ENCODE results near the gene MEA1. TPM values are rescaled to one million over a fixed set of nuclear protein-coding genes. Genes with fewer than 3 reads are reported as not detected.

The MEA1 gene
- total and polyA plus RNA-seq, 5 donors: 29.9 to 59.3 (median 34.8) TPM

GRCh38 chr6:43040542-43041257 is 27.0 kb upstream of the MEA1 start:
- no peak for ATAC-seq
- 94% methylated on average over 18 of the region's 18 CpGs for WGBS
- Histone ChIP-seq H3K4me1 (ENCODE audit: control insufficient read depth, insufficient read depth, low read length) (no peaks in the 10 kb centered on the region), H3K9me3 (ENCODE audit: control insufficient read depth, low read length) (no peaks in the 10 kb centered on the region), H3K27me3 (ENCODE audit: control insufficient read depth, insufficient read depth) (no peaks in the 10 kb centered on the region), H3K4me3 (ENCODE audit: low read length) (no peak overlapping the region), H3K27ac (ENCODE audit: low read length) (no peak overlapping the region)
- intact Hi-C loops (cut with DNase I): no loop called here
- no peak for DNase-seq

- Histone ChIP-seq H3K4me1 (ENCODE audit: control insufficient read depth, insufficient read depth, low read length) (no peaks in the 10 kb centered on the region), H3K9me3 (ENCODE audit: control insufficient read depth, low read length) (no peaks in the 10 kb centered on the region), H3K27ac (ENCODE audit: low read length) (no peak overlapping the region), H3K4me3 (ENCODE audit: low read length) (no peak overlapping the region), H3K27me3 (ENCODE audit: control insufficient read depth, insufficient read depth) (no peaks in the 10 kb centered on the region)
- 82% methylated on average over 9 of the region's 9 CpGs for WGBS
- no peak for DNase-seq
- intact Hi-C loops (cut with DNase I): no loop called here
- ATAC-seq: no peak
Measured at GRCh38 chr6:43038727-43039126, 25.0 kb upstream of the MEA1 start.

GRCh38 chr6:43037706-43038105 is 24.0 kb upstream of the MEA1 start:
- WGBS: 85% methylated on average over 9 of the region's 9 CpGs
- intact Hi-C loops (cut with DNase I): no loop called here
- Histone ChIP-seq H3K27ac (ENCODE audit: low read length) (no peak overlapping the region), H3K27me3 (ENCODE audit: control insufficient read depth, insufficient read depth) (no peaks in the 10 kb centered on the region), H3K9me3 (ENCODE audit: control insufficient read depth, low read length) (no peaks in the 10 kb centered on the region), H3K4me1 (ENCODE audit: control insufficient read depth, insufficient read depth, low read length) (no peaks in the 10 kb centered on the region), H3K4me3 (ENCODE audit: low read length) (no peak overlapping the region)
- ATAC-seq (peak; percentile 8 to 18), DNase-seq (peak in 1 of 3 donors; percentile 32)

GRCh38 chr6:43037197-43037596 is 23.5 kb upstream of the MEA1 start:
- Histone ChIP-seq H3K27me3 (ENCODE audit: control insufficient read depth, insufficient read depth) (no peaks in the 10 kb centered on the region), H3K27ac (ENCODE audit: low read length) (peak overlapping the region; percentile 10), H3K4me1 (ENCODE audit: control insufficient read depth, insufficient read depth, low read length) (no peaks in the 10 kb centered on the region), H3K9me3 (ENCODE audit: control insufficient read depth, low read length) (no peaks in the 10 kb centered on the region), H3K4me3 (ENCODE audit: low read length) (no peak overlapping the region)
- intact Hi-C loops (cut with DNase I): no loop called here
- ATAC-seq (no peak), DNase-seq (peak in 1 of 3 donors; percentile 27)
- WGBS: 70% methylated on average over 5 of the region's 5 CpGs

GRCh38 chr6:43036712-43037111 is 23.0 kb upstream of the MEA1 start:
- DNase-seq (no peak), ATAC-seq (no peak)
- no peak overlapping the region for H3K27ac ChIP-seq (ENCODE audit: low read length)
- H3K27me3 ChIP-seq (ENCODE audit: control insufficient read depth, insufficient read depth): no peaks in the 10 kb centered on the region
- WGBS: 93% methylated on average over 9 of the region's 9 CpGs
- no peaks in the 10 kb centered on the region for H3K4me1 ChIP-seq (ENCODE audit: control insufficient read depth, insufficient read depth, low read length)
- H3K9me3 ChIP-seq (ENCODE audit: control insufficient read depth, low read length): no peaks in the 10 kb centered on the region
- no peak overlapping the region for H3K4me3 ChIP-seq (ENCODE audit: low read length)
- intact Hi-C loops (cut with DNase I): no loop called here

GRCh38 chr6:43035495-43036194 is 21.9 kb upstream of the MEA1 start:
- Histone ChIP-seq H3K4me1 (ENCODE audit: control insufficient read depth, insufficient read depth, low read length) (no peaks in the 10 kb centered on the region), H3K27ac (ENCODE audit: low read length) (peak overlapping the region; percentile 48), H3K27me3 (ENCODE audit: control insufficient read depth, insufficient read depth) (no peaks in the 10 kb centered on the region), H3K9me3 (ENCODE audit: control insufficient read depth, low read length) (no peaks in the 10 kb centered on the region), H3K4me3 (ENCODE audit: low read length) (no peak overlapping the region)
- DNase-seq (peak in 2 of 3 donors; percentile 46 to 84), ATAC-seq (peak; percentile 55 to 70)
- WGBS: 47% methylated on average over 4 of the region's 4 CpGs
- intact Hi-C loops (cut with DNase I): no loop called here

- no peak overlapping the region for H3K27ac ChIP-seq (ENCODE audit: low read length)
- ATAC-seq (no peak), DNase-seq (no peak)
- no peaks in the 10 kb centered on the region for H3K9me3 ChIP-seq (ENCODE audit: control insufficient read depth, low read length)
- H3K27me3 ChIP-seq (ENCODE audit: control insufficient read depth, insufficient read depth): no peaks in the 10 kb centered on the region
- WGBS: 87% methylated on average over 2 of the region's 2 CpGs
- no peaks in the 10 kb centered on the region for H3K4me1 ChIP-seq (ENCODE audit: control insufficient read depth, insufficient read depth, low read length)
- no peak overlapping the region for H3K4me3 ChIP-seq (ENCODE audit: low read length)
- intact Hi-C loops (cut with DNase I): no loop called here
Measured at GRCh38 chr6:43034190-43034525, 20.4 kb upstream of the MEA1 start.

- no peak overlapping the region for H3K27ac ChIP-seq (ENCODE audit: low read length)
Measured at GRCh38 chr6:43033496-43034189, 19.9 kb upstream of the MEA1 start.

GRCh38 chr6:43032326-43032725 is 18.6 kb upstream of the MEA1 start:
- 94% methylated on average over 4 of the region's 4 CpGs for WGBS

More at GRCh38 chr6:43033496-43034189, 19.9 kb upstream of the MEA1 start:
- Histone ChIP-seq H3K4me1 (ENCODE audit: control insufficient read depth, insufficient read depth, low read length) (no peaks in the 10 kb centered on the region), H3K4me3 (ENCODE audit: low read length) (no peak overlapping the region), H3K27me3 (ENCODE audit: control insufficient read depth, insufficient read depth) (no peaks in the 10 kb centered on the region), H3K9me3 (ENCODE audit: control insufficient read depth, low read length) (no peaks in the 10 kb centered on the region)
- 86% methylated on average over 2 of the region's 2 CpGs for WGBS
- intact Hi-C loops (cut with DNase I): no loop called here
- ATAC-seq: no peak
- no peak for DNase-seq

GRCh38 chr6:43029120-43029519 is 15.4 kb upstream of the MEA1 start:
- no peak for ATAC-seq
- DNase-seq: no peak
- H3K27ac ChIP-seq (ENCODE audit: low read length): no peak overlapping the region
- H3K4me3 ChIP-seq (ENCODE audit: low read length): no peak overlapping the region
- no peaks in the 10 kb centered on the region for H3K27me3 ChIP-seq (ENCODE audit: control insufficient read depth, insufficient read depth)
- intact Hi-C loops (cut with DNase I): no loop called here
- 87% methylated on average over 9 of the region's 9 CpGs for WGBS
- no peaks in the 10 kb centered on the region for H3K4me1 ChIP-seq (ENCODE audit: control insufficient read depth, insufficient read depth, low read length)
- H3K9me3 ChIP-seq (ENCODE audit: control insufficient read depth, low read length): no peaks in the 10 kb centered on the region

More at GRCh38 chr6:43032326-43032725, 18.6 kb upstream of the MEA1 start:
- no peak for ATAC-seq
- H3K9me3 ChIP-seq (ENCODE audit: control insufficient read depth, low read length): no peaks in the 10 kb centered on the region
- no peak overlapping the region for H3K27ac ChIP-seq (ENCODE audit: low read length)
- no peak for DNase-seq
- H3K4me1 ChIP-seq (ENCODE audit: control insufficient read depth, insufficient read depth, low read length): no peaks in the 10 kb centered on the region
- intact Hi-C loops (cut with DNase I): no loop called here
- H3K4me3 ChIP-seq (ENCODE audit: low read length): no peak overlapping the region
- H3K27me3 ChIP-seq (ENCODE audit: control insufficient read depth, insufficient read depth): no peaks in the 10 kb centered on the region

GRCh38 chr6:43026365-43026764 is 12.6 kb upstream of the MEA1 start:
- Histone ChIP-seq H3K4me1 (ENCODE audit: control insufficient read depth, insufficient read depth, low read length) (no peaks in the 10 kb centered on the region), H3K27ac (ENCODE audit: low read length) (no peak overlapping the region), H3K4me3 (ENCODE audit: low read length) (no peak overlapping the region), H3K27me3 (ENCODE audit: control insufficient read depth, insufficient read depth) (no peaks in the 10 kb centered on the region), H3K9me3 (ENCODE audit: control insufficient read depth, low read length) (no peaks in the 10 kb centered on the region)
- 90% methylated on average over 5 of the region's 5 CpGs for WGBS
- DNase-seq (no peak), ATAC-seq (no peak)
- intact Hi-C loops (cut with DNase I): no loop called here
